K562 (cell line): ENCODE results near the gene ARHGAP10. TPM values are rescaled to one million over a fixed set of nuclear protein-coding genes. Genes with fewer than 3 reads are reported as not detected.

Experiments used
- ATAC-seq: fragments of 200-7000 bp; cut with Tn5 transposase; 3 replicates; pipeline ENCODE4 v1.9.1; 2020; ENCODE audit warnings: moderate library complexity
- BruUV-seq: library from RNA; stranded (reverse); fragments of 400-500 nt; replicated peaks from 2 replicates; lab custom pipeline; 2021; lab: Mats Ljungman, UMichigan
- CTCF ChIA-PET: fragments of 300-600 bp; formaldehyde crosslinking; extraction: SDS; loops from one replicate; lab custom pipeline; 2021; ENCODE audit warnings: low intra/inter-chr PET ratio; lab: Yijun Ruan, JAX
- POLR2A ChIA-PET: fragments of 300-600, 350-650 bp; sonication (Branson Sonifier 250); formaldehyde crosslinking; extraction: SDS; loops from one replicate; lab custom pipeline; 2021; ENCODE audit warnings: antibody characterized with exemption, inconsistent platforms; lab: Yijun Ruan, JAX
- DNase-seq, 4 experiments: peaks; one replicate each; pipeline versions ENCODE4 v3.0.0 to v3.0.0-alpha.2; 2011 to 2018; ENCODE audit warnings: low spot score in 3 of 4, mixed read lengths in 3 of 4; ENCODE audit errors: extremely low read depth in 1 of 4
- FAIRE-seq: peaks from 2 replicates; lab custom pipeline; 2011; peaks lifted over from hg19 to GRCh38; lab: Jason Lieb, UNC
- H2AFZ ChIP-seq: 2 replicates; pipeline ENCODE4 v1.6.0; 2011; ENCODE audit warnings: low read depth, low read length, control low read depth, inconsistent platforms
- H3K27ac ChIP-seq: fragments of 200-600 bp; 3 replicates; pipeline ENCODE4 v1.8.0; 2011; ENCODE audit warnings: low read depth, mild to moderate bottlenecking, control low read depth, inconsistent platforms, low read length, moderate library complexity, mixed read lengths; ENCODE audit errors: extremely low read depth
- H3K27me3 ChIP-seq, 2 experiments: fragments of 300-600 bp in 1 of 2; 2 replicates in 1 of 2; 3 replicates in 1 of 2; pipeline versions ENCODE4 v1.6.0 to v1.8.0; 2011; ENCODE audit warnings: inconsistent platforms in 2 of 2, low read length in 2 of 2, mild to moderate bottlenecking in 1 of 2, mixed read lengths in 1 of 2, moderate library complexity in 1 of 2; ENCODE audit not compliant: control insufficient read depth in 2 of 2, insufficient read depth in 2 of 2
- H3K36me3 ChIP-seq: fragments of 300-600 bp; 3 replicates; pipeline ENCODE4 v1.8.0; 2011; ENCODE audit warnings: mild to moderate bottlenecking, low read length, inconsistent platforms; ENCODE audit not compliant: control insufficient read depth, insufficient read depth
- H3K4me1 ChIP-seq, 2 experiments: fragments of 200-600 bp in 1 of 2; replicated peaks in 1 of 2; 2 replicates in 1 of 2; 3 replicates in 1 of 2; pipeline versions ENCODE4 v1.5.1 to v1.8.0; 2011; ENCODE audit warnings: inconsistent platforms in 2 of 2, low read length in 2 of 2, mild to moderate bottlenecking in 1 of 2, mixed read lengths in 1 of 2, moderate library complexity in 1 of 2; ENCODE audit not compliant: control insufficient read depth in 2 of 2, insufficient read depth in 2 of 2
- H3K4me2 ChIP-seq: 2 replicates; pipeline ENCODE4 v1.6.1; 2011; ENCODE audit warnings: low read length, control low read depth, inconsistent platforms, mixed read lengths; ENCODE audit not compliant: insufficient read depth
- H3K4me3 ChIP-seq: fragments of 200-600 bp; sonication (generic), shearing (Covaris generic); 2 replicates; pipeline ENCODE4 v1.5.1; 2016; ENCODE audit warnings: control low read depth, inconsistent platforms
- H3K79me2 ChIP-seq: fragments of 200-600 bp; 3 replicates; pipeline ENCODE4 v1.8.0; 2011; ENCODE audit warnings: low read length, inconsistent platforms; ENCODE audit not compliant: control insufficient read depth, insufficient read depth
- H3K9ac ChIP-seq, 2 experiments: 2 replicates each; pipeline versions ENCODE4 v1.6.0 to v1.6.1; 2011; ENCODE audit warnings: low read depth in 2 of 2, low read length in 2 of 2, control low read depth in 1 of 2, inconsistent platforms in 1 of 2, mild to moderate bottlenecking in 1 of 2, mixed read lengths in 1 of 2; ENCODE audit not compliant: insufficient read depth in 1 of 2
- H3K9me1 ChIP-seq: one replicate; pipeline ENCODE4 v1.6.0; 2011; ENCODE audit warnings: inconsistent platforms, mild to moderate bottlenecking, low read length, moderate library complexity; ENCODE audit not compliant: control insufficient read depth, insufficient read depth
- H3K9me3 ChIP-seq: replicated peaks from 2 replicates; pipeline ENCODE4 v1.5.1; 2011; ENCODE audit warnings: low read depth, low read length, inconsistent platforms; ENCODE audit not compliant: control insufficient read depth, insufficient read depth
- H4K20me1 ChIP-seq: replicated peaks from 2 replicates; pipeline ENCODE4 v1.6.1; 2011; ENCODE audit warnings: low read length, inconsistent platforms, mixed read lengths; ENCODE audit not compliant: control insufficient read depth, insufficient read depth
- CBFA2T3 ChIP-seq: fragments of 450-650 bp; IDR thresholded peaks from 2 replicates; pipeline ENCODE4 v1.6.1; 2017
- CTCFL ChIP-seq: IDR thresholded peaks from 2 replicates; pipeline ENCODE4 v1.6.1; 2011; ENCODE audit warnings: borderline replicate concordance, low read depth, mild to moderate bottlenecking, moderate library complexity, low read length; ENCODE audit not compliant: insufficient read depth, poor library complexity, severe bottlenecking
- E2F6 ChIP-seq, 2 experiments: IDR thresholded peaks; 2 replicates each; pipeline ENCODE4 v1.6.1; 2011; ENCODE audit warnings: borderline replicate concordance in 1 of 2, control low read depth in 1 of 2, low read depth in 1 of 2, low read length in 1 of 2, mild to moderate bottlenecking in 1 of 2, mixed read lengths in 1 of 2, moderate library complexity in 1 of 2; ENCODE audit not compliant: insufficient read depth in 1 of 2, insufficient read length in 1 of 2, poor library complexity in 1 of 2, severe bottlenecking in 1 of 2; ENCODE audit errors: extremely low read depth in 1 of 2
- GTF2E2 ChIP-seq: fragments of 200-800 bp; sonication (Bioruptor generic); IDR thresholded peaks from 2 replicates; pipeline ENCODE4 v1.6.1; 2016; ENCODE audit warnings: missing genetic modification characterization, missing compliant biosample characterization
- JUND ChIP-seq, 2 experiments: IDR thresholded peaks; 2 replicates in 1 of 2; 3 replicates in 1 of 2; pipeline ENCODE4 v1.6.1; 2011; ENCODE audit warnings: borderline replicate concordance in 2 of 2, low read depth in 2 of 2, low read length in 2 of 2, improper control_type of control experiment in 1 of 2, missing biosample characterization in 1 of 2, missing genetic modification characterization in 1 of 2, missing genetic modification reagents in 1 of 2
- LCOR ChIP-seq: sonication (generic); formaldehyde crosslinking; IDR thresholded peaks from 2 replicates; pipeline ENCODE4 v1.8.0; 2022; ENCODE audit warnings: mild to moderate bottlenecking, missing genetic modification reagents
- MIER1 ChIP-seq: fragments of 450-650 bp; IDR thresholded peaks from 2 replicates; pipeline ENCODE4 v1.6.1; 2016; ENCODE audit warnings: antibody characterized with exemption, mild to moderate bottlenecking, low read depth
- PHB2 ChIP-seq: fragments of 450-650 bp; IDR thresholded peaks from 2 replicates; pipeline ENCODE4 v1.6.1; 2017; ENCODE audit warnings: low read depth
- RBM22 ChIP-seq: fragments of 200-400 bp; formaldehyde crosslinking; IDR thresholded peaks from 2 replicates; pipeline ENCODE4 v1.6.1; 2018; ENCODE audit warnings: low read length, low read depth; ENCODE audit not compliant: poor library complexity, severe bottlenecking
- RFX5 ChIP-seq: IDR thresholded peaks from 2 replicates; pipeline ENCODE4 v1.6.1; 2011; ENCODE audit warnings: low read depth, mild to moderate bottlenecking, improper control_type of control experiment, low read length
- SMAD1 ChIP-seq: fragments of 150-350 bp; IDR thresholded peaks from 2 replicates; pipeline ENCODE4 v1.6.1; 2014; ENCODE audit warnings: low read length, low read depth; ENCODE audit not compliant: partially characterized antibody
- SMARCB1 ChIP-seq: IDR thresholded peaks from 2 replicates; pipeline ENCODE4 v1.6.1; 2011; ENCODE audit warnings: improper control_type of control experiment, low read depth; ENCODE audit not compliant: insufficient read length
- ZBTB9 ChIP-seq: fragments of 450-650 bp; formaldehyde crosslinking; IDR thresholded peaks from 2 replicates; pipeline ENCODE4 v1.4.0; 2020; ENCODE audit warnings: mild to moderate bottlenecking, moderate library complexity
- ZC3H8 ChIP-seq: fragments of 450-650 bp; IDR thresholded peaks from 2 replicates; pipeline ENCODE4 v1.6.1; 2017
- ZNF395 ChIP-seq: fragments of 200-800 bp; sonication (Bioruptor generic); IDR thresholded peaks from 2 replicates; pipeline ENCODE4 v1.6.1; 2017; ENCODE audit warnings: missing genetic modification characterization, missing compliant biosample characterization
- WGBS: fragments of 100-300 bp; shearing (Covaris generic); methylation state at CpG from one replicate; pipeline ENCODE4 v1.1.6; 2016; ENCODE audit warnings: low coverage, mixed read lengths; ENCODE audit not compliant: insufficient coverage; ENCODE audit errors: missing lambda C conversion rate; 5-methylcytosine and 5-hydroxymethylcytosine counted together
- in situ Hi-C: fragments of 300-500 bp; cut with MboI; formaldehyde crosslinking; loops from 4 replicates; pipeline ENCODE4 v1.15.0; 2018; ENCODE audit warnings: inconsistent platforms, mixed read lengths
- intact Hi-C: fragments of 100-400 bp; cut with micrococcal nuclease; formaldehyde crosslinking; loops from 2 replicates; pipeline ENCODE4 v1.14.2; 2022
- polyA plus RNA-seq, 8 experiments: library from polyadenylated mRNA; depleted of rRNA in 4 of 8; stranded (reverse) in 5 of 8; unstranded in 3 of 8; fragments of >200 nt; fragmentation: Nextera tagmentation in 2 of 8; fragmentation: Illumina TruSeq in 1 of 8; extraction: Ambion mirVana in 2 of 8; extraction: Trizol in 1 of 8; gene quantifications; 2 replicates each; pipeline versions ENCODE4 v1.2.1 to v1.2.3, GENCODE V29; 2011 to 2014; ENCODE audit warnings: inconsistent platforms in 1 of 8, missing spikeins in 1 of 8
- total RNA-seq, 7 experiments: library from RNA; depleted of rRNA in 6 of 7; stranded (reverse); fragments of >200 nt in 6 of 7; fragmentation: Illumina TruSeq in 2 of 7; extraction: Trizol in 2 of 7; gene quantifications; 2 replicates each; pipeline versions ENCODE4 v1.2.1 to v1.2.3, GENCODE V29; 2011 to 2021; ENCODE audit warnings: low replicate concordance in 1 of 7

Gene ARHGAP10
- total and polyA plus RNA-seq, 9 of the 15 experiments (the other 6 are each of a cell fraction or from before 2014, with no cell fraction given), result 0.03 to 0.22 (median 0.06) TPM; not detected in 3

GRCh38 chr4:147724468-147725201 is 7.3 kb upstream of the ARHGAP10 start:
- no peaks in the 10 kb centered on the region for H3K79me2 ChIP-seq
- H3K9me3 ChIP-seq, result no peaks in the 10 kb centered on the region
- no peak for ATAC-seq
- intact Hi-C loops, result no loop called here
- H3K4me1 ChIP-seq, result no peaks in the 10 kb centered on the region
- H4K20me1 ChIP-seq, result 0 out of 2 replicates have a peak, but pooled peaks cover 4% of the 10 kb centered on the region
- ChIA-PET CTCF (no interaction called here), POLR2A (no interaction called here)
- H3K4me2 ChIP-seq, result no peak overlapping the region
- H3K9ac ChIP-seq, result no peak overlapping the region
- H3K9me1 ChIP-seq, result no peaks in the 10 kb centered on the region
- no peaks in the 10 kb centered on the region for H3K36me3 ChIP-seq
- no peak for FAIRE-seq
- in situ Hi-C loops, result no loop called here
- H3K27me3 ChIP-seq, result peaks cover 8 to 12% of the 10 kb centered on the region in 2 experiments; a peak in 3 of 5 replicates
- no peak for DNase-seq
- no peak overlapping the region for H3K4me3 ChIP-seq
- no peak overlapping the region; the same call in 1 of the 2 replicates for H2AFZ ChIP-seq
- no TSS peak for BruUV-seq
- H3K27ac ChIP-seq, result no peak overlapping the region
- WGBS, result 5% methylated on average over 12 of the region's 13 CpGs
- TF ChIP-seq GTF2E2 (tag), result no peak
- no peak for TF ChIP-seq ZNF395 (CRISPR knock-in tag)
- TF ChIP-seq RFX5, result no peak
- TF ChIP-seq SMARCB1, result no peak
- no peak for TF ChIP-seq PHB2
- no peak for TF ChIP-seq JUND (IDR thresholded peaks at IDR 0.05; ENCODE audit: borderline replicate concordance, low read depth, low read length)
- no peak for TF ChIP-seq JUND (tag; IDR thresholded peaks at IDR 0.05; ENCODE audit: borderline replicate concordance, low read depth, low read length)
- TF ChIP-seq LCOR, result no peak
- no peak for TF ChIP-seq MIER1
- TF ChIP-seq RBM22, result no peak
- no peak for TF ChIP-seq CTCFL
- TF ChIP-seq ZBTB9 (CRISPR knock-in tag), result no peak
- TF ChIP-seq E2F6 (IDR thresholded peaks at IDR 0.05; ENCODE audit: borderline replicate concordance in 1 of 2, extremely low read depth in 1 of 2, insufficient read depth in 1 of 2, insufficient read length in 1 of 2, low read depth in 1 of 2, low read length in 1 of 2, poor library complexity in 1 of 2, severe bottlenecking in 1 of 2), result no peak
- no peak for TF ChIP-seq CBFA2T3
- no peak for TF ChIP-seq SMAD1
- TF ChIP-seq ZC3H8, result no peak
